Neutrophil (primary cell): ENCODE measurements around the gene SCART1.

Experiments
- H3K27ac ChIP-seq: fragments of 200-600 bp; sonication (generic); 2 replicates; pipeline ENCODE4 v1.5.1; 2016; ENCODE audit warnings: mild to moderate bottlenecking, moderate library complexity
- H3K27me3 ChIP-seq: fragments of 200-600 bp; sonication (generic); 2 replicates; pipeline ENCODE4 v1.6.0; 2016; ENCODE audit warnings: mild to moderate bottlenecking
- H3K36me3 ChIP-seq: fragments of 200-600 bp; sonication (generic); 2 replicates; pipeline ENCODE4 v1.5.1; 2017
- H3K4me1 ChIP-seq, 2 experiments: fragments of 200-600 bp in 1 of 2; sonication (generic) in 1 of 2; 1 replicate in 1 of 2; 2 replicates in 1 of 2; pipeline versions ENCODE4 v1.5.1 to v1.6.1; 2013 to 2016; ENCODE audit warnings: low read depth in 1 of 2, low read length in 1 of 2, mild to moderate bottlenecking in 1 of 2, moderate library complexity in 1 of 2; ENCODE audit not compliant: control insufficient read depth in 1 of 2, insufficient read depth in 1 of 2
- H3K4me3 ChIP-seq, 2 experiments: fragments of 200-600 bp in 1 of 2; sonication (generic) in 1 of 2; 1 replicate in 1 of 2; 2 replicates in 1 of 2; pipeline ENCODE4 v1.5.1; 2013 to 2016; ENCODE audit warnings: low read depth in 1 of 2, low read length in 1 of 2, mild to moderate bottlenecking in 1 of 2, moderate library complexity in 1 of 2
- H3K9me3 ChIP-seq: fragments of 200-600 bp; sonication (generic); 2 replicates; pipeline ENCODE4 v1.5.1; 2016
- TF ChIP-seq, protein P1 (sequence below): fragments of 200-600 bp; sonication (generic); IDR thresholded peaks from 2 replicates; pipeline ENCODE4 v1.5.1; 2016; ENCODE audit warnings: antibody characterized with exemption

SCART1 gene

DNA sequence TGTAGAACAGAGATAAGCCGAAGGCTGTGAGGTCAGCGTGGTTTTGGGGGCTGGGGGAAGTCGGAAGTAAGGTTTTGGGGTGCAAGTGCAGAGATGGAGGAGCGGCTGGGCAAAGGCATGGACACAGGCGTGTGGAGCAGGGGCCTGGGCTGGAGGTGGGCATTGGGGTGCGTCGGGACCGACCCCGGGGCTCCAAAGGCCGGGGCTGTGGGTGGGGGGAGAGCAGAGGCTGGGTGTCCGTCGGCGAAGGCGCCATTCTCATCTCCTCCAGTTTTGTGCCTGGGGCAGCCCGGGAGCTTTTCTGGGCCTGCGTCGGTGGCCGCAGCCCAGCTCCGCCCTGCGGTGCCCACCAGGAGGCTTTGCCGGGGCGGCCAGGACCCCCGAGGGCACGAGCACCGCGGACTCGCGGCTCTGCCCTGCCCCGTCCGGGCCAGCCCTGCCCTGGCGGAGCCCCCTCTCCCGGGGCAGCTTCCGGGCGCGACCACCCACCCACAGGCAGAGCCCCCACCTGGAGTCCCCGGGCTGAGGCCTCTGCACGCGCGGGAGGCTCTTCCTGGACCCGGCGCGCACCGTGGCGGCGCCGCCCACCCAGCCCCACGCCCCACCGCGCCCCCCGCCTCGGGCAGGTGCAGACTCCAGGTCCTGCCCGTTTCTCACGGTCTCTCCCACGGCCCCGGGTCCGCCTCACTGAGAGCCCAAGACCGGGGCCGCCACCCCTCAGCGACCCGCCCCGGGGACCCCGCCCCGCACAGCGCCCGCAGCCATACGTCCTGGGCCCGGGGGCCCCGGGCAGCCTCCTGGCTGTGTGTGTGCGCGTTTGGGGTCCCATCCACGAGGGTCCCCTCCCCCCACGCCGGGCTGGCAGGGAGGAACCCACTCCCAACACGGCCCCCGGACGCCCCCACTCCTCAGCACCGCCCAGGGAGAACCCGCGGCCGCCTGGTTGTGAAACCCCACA lies 7.7 kb upstream of the SCART1 start:
- no peak overlapping the region for H3K27ac ChIP-seq
- peaks cover 0 to 4% of the 10 kb centered on the region in 2 experiments for H3K4me1 ChIP-seq
- TF ChIP-seq, protein P1, sequence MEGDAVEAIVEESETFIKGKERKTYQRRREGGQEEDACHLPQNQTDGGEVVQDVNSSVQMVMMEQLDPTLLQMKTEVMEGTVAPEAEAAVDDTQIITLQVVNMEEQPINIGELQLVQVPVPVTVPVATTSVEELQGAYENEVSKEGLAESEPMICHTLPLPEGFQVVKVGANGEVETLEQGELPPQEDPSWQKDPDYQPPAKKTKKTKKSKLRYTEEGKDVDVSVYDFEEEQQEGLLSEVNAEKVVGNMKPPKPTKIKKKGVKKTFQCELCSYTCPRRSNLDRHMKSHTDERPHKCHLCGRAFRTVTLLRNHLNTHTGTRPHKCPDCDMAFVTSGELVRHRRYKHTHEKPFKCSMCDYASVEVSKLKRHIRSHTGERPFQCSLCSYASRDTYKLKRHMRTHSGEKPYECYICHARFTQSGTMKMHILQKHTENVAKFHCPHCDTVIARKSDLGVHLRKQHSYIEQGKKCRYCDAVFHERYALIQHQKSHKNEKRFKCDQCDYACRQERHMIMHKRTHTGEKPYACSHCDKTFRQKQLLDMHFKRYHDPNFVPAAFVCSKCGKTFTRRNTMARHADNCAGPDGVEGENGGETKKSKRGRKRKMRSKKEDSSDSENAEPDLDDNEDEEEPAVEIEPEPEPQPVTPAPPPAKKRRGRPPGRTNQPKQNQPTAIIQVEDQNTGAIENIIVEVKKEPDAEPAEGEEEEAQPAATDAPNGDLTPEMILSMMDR: no peak
- no peaks in the 10 kb centered on the region for H3K36me3 ChIP-seq
- no peak overlapping the region for H3K4me3 ChIP-seq
- H3K9me3 ChIP-seq: peaks cover 24% of the 10 kb centered on the region
- H3K27me3 ChIP-seq: peaks cover 5% of the 10 kb centered on the region

DNA sequence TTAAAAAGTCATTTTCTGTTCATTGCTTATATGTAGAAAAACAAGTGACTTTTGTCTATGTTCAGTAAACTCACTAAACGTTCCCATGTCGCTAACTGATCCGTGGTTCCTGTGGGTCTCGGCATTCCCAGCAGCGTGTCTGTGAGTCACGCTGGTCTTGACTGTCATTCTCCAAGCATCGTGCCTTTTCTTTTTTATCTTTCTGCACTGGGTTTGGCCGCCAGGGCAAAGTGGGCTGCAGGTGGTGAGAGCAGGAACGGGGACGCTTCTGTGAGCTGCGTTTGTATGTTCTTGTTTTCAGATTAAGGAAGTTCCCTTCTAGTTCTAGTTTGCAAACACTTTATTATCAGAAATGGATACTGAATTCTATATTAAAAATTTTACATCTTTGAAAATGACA lies 6.8 kb upstream of the SCART1 start:
- Histone ChIP-seq H3K27ac (no peak overlapping the region), H3K27me3 (peaks cover 5% of the 10 kb centered on the region), H3K4me3 (no peak overlapping the region), H3K4me1 (peaks cover 0 to 4% of the 10 kb centered on the region in 2 experiments), H3K9me3 (peaks cover 24% of the 10 kb centered on the region), H3K36me3 (no peaks in the 10 kb centered on the region)
- TF ChIP-seq, protein P1: no peak

DNA sequence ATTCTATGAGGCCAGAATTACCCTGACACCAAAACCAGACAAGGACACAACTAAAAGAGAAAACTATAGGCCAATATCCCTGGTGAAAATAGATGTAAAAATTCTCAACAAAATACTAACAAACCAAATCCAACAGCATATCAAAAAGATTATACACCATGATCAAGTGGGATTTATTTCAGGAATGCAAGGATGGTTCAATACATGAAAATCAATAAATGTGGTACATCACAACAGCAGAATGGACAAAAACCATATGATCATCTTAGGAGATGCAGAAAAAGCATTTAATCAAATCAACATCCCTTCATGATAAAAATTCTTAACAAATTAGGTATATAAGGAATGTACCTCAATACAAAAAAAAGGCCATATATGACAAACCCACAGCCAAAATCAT lies 5.6 kb upstream of the SCART1 start:
- Histone ChIP-seq H3K36me3 (no peaks in the 10 kb centered on the region), H3K9me3 (peaks cover 24% of the 10 kb centered on the region), H3K27ac (no peak overlapping the region), H3K4me3 (no peak overlapping the region), H3K27me3 (peaks cover 5% of the 10 kb centered on the region), H3K4me1 (no peaks in the 10 kb centered on the region)
- TF ChIP-seq, protein P1: no peak

DNA sequence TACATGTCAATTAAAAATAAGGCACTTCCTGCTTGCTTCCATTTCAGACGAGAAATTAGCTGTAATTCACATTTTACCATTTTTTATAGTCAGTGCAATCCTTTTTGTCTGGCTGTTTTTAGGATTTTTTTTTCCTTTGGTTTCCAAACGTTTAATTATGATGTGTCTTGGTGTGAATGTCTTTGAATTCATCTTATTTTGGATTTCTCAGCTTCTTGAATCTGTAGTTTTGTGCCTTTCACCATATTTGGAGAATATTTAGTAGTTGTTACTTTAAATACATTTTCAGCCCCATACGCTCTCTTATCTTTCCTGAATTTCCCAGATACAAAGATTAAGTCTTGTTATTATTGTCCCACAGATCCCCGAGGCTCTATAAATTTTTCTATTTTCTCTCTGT lies 2.4 kb upstream of the SCART1 start:
- no peaks in the 10 kb centered on the region for H3K4me1 ChIP-seq
- H3K9me3 ChIP-seq: peaks cover 17% of the 10 kb centered on the region
- no peaks in the 10 kb centered on the region for H3K36me3 ChIP-seq
- H3K4me3 ChIP-seq: no peak overlapping the region
- H3K27me3 ChIP-seq: peaks cover 2% of the 10 kb centered on the region
- H3K27ac ChIP-seq: no peak overlapping the region
- TF ChIP-seq, protein P1: no peak

DNA sequence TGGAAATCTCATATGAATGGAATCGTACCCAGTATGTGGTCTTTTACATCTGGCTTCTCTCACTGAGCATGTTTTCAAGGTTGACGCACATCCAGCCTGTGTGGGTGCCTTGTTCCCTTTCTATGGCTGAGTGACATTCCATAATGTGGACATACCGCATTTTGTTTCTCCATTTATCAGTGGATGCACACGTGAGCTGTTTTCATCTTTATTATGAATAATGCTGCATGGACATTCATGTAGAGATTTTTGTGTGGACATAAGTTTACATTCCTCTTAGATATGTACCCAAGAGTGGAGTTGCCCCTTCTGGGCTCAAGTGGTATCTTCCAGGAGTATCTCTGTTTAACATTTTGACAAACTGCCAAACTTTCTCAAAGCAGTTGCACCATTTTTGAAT lies 1.3 kb upstream of the SCART1 start:
- Histone ChIP-seq H3K4me3 (no peak overlapping the region), H3K36me3 (no peaks in the 10 kb centered on the region), H3K9me3 (peaks cover 6% of the 10 kb centered on the region), H3K4me1 (no peaks in the 10 kb centered on the region), H3K27ac (no peak overlapping the region), H3K27me3 (no peaks in the 10 kb centered on the region)
- TF ChIP-seq, protein P1: no peak
